AG08396 (cell line): ENCODE results near the gene ROPN1L.
"Not testable (repeated sequence)": the region's sequence is repeated elsewhere in the genome, so short reads cannot be mapped to it uniquely, and the experiment has no call there.

Experiments used
- DNase-seq: peaks from one replicate; pipeline ENCODE4 v3.0.0; 2012; ENCODE audit warnings: low spot score, mixed read lengths

Gene ROPN1L

GRCh38 chr5:10441083-10441991 lies at the start of gene ROPN1L:
Gene ROPN1L (plus strand): TSS chr5:10441879. CDS start chr5:10442168, 289 bp downstream.
- peak; percentile 98 for DNase-seq

- DNase-seq: not testable (repeated sequence)
These were observed 48.9 kb upstream of the ROPN1L start for GRCh38 chr5:10392567-10393328.

GRCh38 chr5:10393491-10393890 lies 48.2 kb upstream of the ROPN1L start:
- DNase-seq: peak; percentile 21

- no peak for DNase-seq
These were observed 45.1 kb upstream of the ROPN1L start for GRCh38 chr5:10396552-10396951.

- no peak for DNase-seq
These were observed 41.8 kb upstream of the ROPN1L start for GRCh38 chr5:10399839-10400238.

GRCh38 chr5:10400411-10400810 lies 41.3 kb upstream of the ROPN1L start:
- DNase-seq: no peak

GRCh38 chr5:10400831-10401230 lies 40.8 kb upstream of the ROPN1L start:
- no peak for DNase-seq

- no peak for DNase-seq
These were observed 40.2 kb upstream of the ROPN1L start for GRCh38 chr5:10401498-10401897.

GRCh38 chr5:10403829-10404228 lies 37.9 kb upstream of the ROPN1L start:
- DNase-seq: no peak

- DNase-seq: no peak
These were observed 35.0 kb upstream of the ROPN1L start for GRCh38 chr5:10406651-10407050.

- no peak for DNase-seq
These were observed 32.2 kb upstream of the ROPN1L start for GRCh38 chr5:10409504-10409903.

- DNase-seq: no peak
These were observed 31.0 kb upstream of the ROPN1L start for GRCh38 chr5:10410662-10411061.

GRCh38 chr5:10411336-10411735 lies 30.3 kb upstream of the ROPN1L start:
- no peak for DNase-seq

GRCh38 chr5:10416868-10417267 lies 24.8 kb upstream of the ROPN1L start:
- DNase-seq: no peak

GRCh38 chr5:10418654-10419345 lies 22.9 kb upstream of the ROPN1L start:
- DNase-seq: no peak

- DNase-seq: no peak
These were observed 21.2 kb upstream of the ROPN1L start for GRCh38 chr5:10420468-10420867.

- DNase-seq: peak; percentile 33
These were observed 20.7 kb upstream of the ROPN1L start for GRCh38 chr5:10420932-10421331.

GRCh38 chr5:10421896-10422691 lies 19.6 kb upstream of the ROPN1L start:
- DNase-seq: no peak

- no peak for DNase-seq
These were observed 18.7 kb upstream of the ROPN1L start for GRCh38 chr5:10423022-10423421.

- peak; percentile 31 for DNase-seq
These were observed 17.5 kb upstream of the ROPN1L start for GRCh38 chr5:10424124-10424731.

- no peak for DNase-seq
These were observed 14.5 kb upstream of the ROPN1L start for GRCh38 chr5:10427201-10427600.
